Psoas muscle (tissue), 8 donors: Measurements from ENCODE around the gene SEBOX. TPM values are rescaled to one million over a fixed set of nuclear protein-coding genes. Genes with fewer than 3 reads are reported as not detected.

Experiments used
- ATAC-seq, 4 donors: fragments of 200-7000 bp; cut with Tn5 transposase; one replicate each; pipeline ENCODE4 v1.9.1; 2020; ENCODE audit warnings: moderate library complexity in 3 of 4, mild to moderate bottlenecking in 2 of 4
- DNase-seq, 2 donors: peaks; one replicate each; pipeline ENCODE4 v3.0.0-alpha.2; 2020
- H3K27ac ChIP-seq: fragments of 200-600 bp; one replicate; pipeline ENCODE4 v1.8.0; 2022
- H3K27me3 ChIP-seq, 3 donors: fragments of 200-600 bp in 1 of 3; one replicate each; pipeline versions ENCODE4 v1.6.1 to v1.8.0; 2013 to 2022; ENCODE audit warnings: low read length in 2 of 3, mild to moderate bottlenecking in 2 of 3, moderate library complexity in 1 of 3; ENCODE audit not compliant: insufficient read depth in 3 of 3
- H3K36me3 ChIP-seq, 2 donors: fragments of 200-600 bp in 1 of 2; one replicate each; pipeline versions ENCODE4 v1.6.1 to v1.8.0; 2013 to 2022; ENCODE audit warnings: low read depth in 1 of 2, mild to moderate bottlenecking in 1 of 2, moderate library complexity in 1 of 2; ENCODE audit not compliant: insufficient read depth in 1 of 2
- H3K4me1 ChIP-seq: fragments of 200-600 bp; one replicate; pipeline ENCODE4 v1.8.0; 2022
- H3K4me3 ChIP-seq: fragments of 200-600 bp; one replicate; pipeline ENCODE4 v1.8.0; 2022; ENCODE audit warnings: mild to moderate bottlenecking
- H3K9me3 ChIP-seq: fragments of 200-600 bp; one replicate; pipeline ENCODE4 v1.8.0; 2022
- CTCF ChIP-seq: fragments of 200-600 bp; IDR thresholded peaks from one replicate; pipeline ENCODE4 v1.8.0; 2022; ENCODE audit warnings: antibody characterized with exemption
- WGBS, 3 donors: extraction: QIAGEN DNeasy Blood & Tissue Kit; methylation state at CpG; one replicate each; pipeline versions ENCODE4 v1.1.6 to v1.1.7; 2013; 5-methylcytosine and 5-hydroxymethylcytosine counted together
- intact Hi-C, 2 donors: fragments of 100-400 bp; cut with DNase I; formaldehyde crosslinking; loops; one replicate each; pipeline versions ENCODE4 v1.11.0 to v1.14.2; 2022
- polyA plus RNA-seq, 3 donors: library from polyadenylated mRNA; stranded (reverse); fragments of 200-250 nt; gene quantifications; one replicate each; pipeline ENCODE4 v1.2.3, GENCODE V29; 2013
- total RNA-seq, 4 donors: library from RNA; stranded (reverse); fragmentation: NEBNext Ultra II Directional in 2 of 4; extraction: Animal tissue kit (Norgen Biotek cat#: 25700) in 2 of 4; gene quantifications; one replicate each; pipeline versions ENCODE4 v1.2.1 to v1.2.4, GENCODE V29; 2021 to 2023
- donor health status: healthy with polysubstance abuse.
- donor health status: DM: no; HTN: no; CAD: no; lungs with moderate emphysema.
- donor health status: Bipolar disorder and iron deficiency.
- donor health status: healthy.
- donor health status: DM: yes; HTN: yes; CAD: no.
- donor health status: DM: no; HTN: no; CAD: no.
- donor health status: DM: no; HTN: no; CAD: no.
- donor health status: DM: yes; HTN: yes; CAD: no.

SEBOX gene
- total and polyA plus RNA-seq, 7 donors = not detected

- DNase-seq (no peak), ATAC-seq (no peak)
- Histone ChIP-seq H3K27ac (no peak overlapping the region), H3K4me3 (no peak overlapping the region), H3K4me1 (no peaks in the 10 kb centered on the region), H3K36me3 (peaks cover 3 to 36% of the 10 kb centered on the region in 2 donors), H3K9me3 (no peaks in the 10 kb centered on the region), H3K27me3 (peaks cover 0 to 5% (median 0%) of the 10 kb centered on the region in 3 donors)
- intact Hi-C loops = no loop called here
- no peak for TF ChIP-seq CTCF
Measured at GRCh38 chr17:28386391-28386790, 21.4 kb upstream of the SEBOX start.

- intact Hi-C loops = no loop called here
- peaks cover 3 to 28% of the 10 kb centered on the region in 2 donors for H3K36me3 ChIP-seq
- no peak overlapping the region for H3K27ac ChIP-seq
- H3K4me1 ChIP-seq = no peaks in the 10 kb centered on the region
- peaks cover 0 to 5% (median 0%) of the 10 kb centered on the region in 3 donors for H3K27me3 ChIP-seq
- no peak for TF ChIP-seq CTCF
- H3K9me3 ChIP-seq = no peaks in the 10 kb centered on the region
- ATAC-seq = no peak
- 80 to 87% (median 85%) methylated on average over 8 of the region's 8 CpGs for WGBS, 3 donors
- peak in 1 of 2 donors; percentile 43 for DNase-seq
- H3K4me3 ChIP-seq = no peak overlapping the region
Measured at GRCh38 chr17:28385406-28385805, 20.4 kb upstream of the SEBOX start.

GRCh38 chr17:28385037-28385400 is 20.0 kb upstream of the SEBOX start:
- peaks cover 0 to 5% (median 0%) of the 10 kb centered on the region in 3 donors for H3K27me3 ChIP-seq
- peaks cover 3 to 26% of the 10 kb centered on the region in 2 donors for H3K36me3 ChIP-seq
- H3K4me1 ChIP-seq = no peaks in the 10 kb centered on the region
- DNase-seq (peak in 1 of 2 donors; percentile 36), ATAC-seq (no peak)
- TF ChIP-seq CTCF = no peak
- 41 to 54% (median 52%) methylated on average over 28 to 29 of the region's 29 CpGs for WGBS, 3 donors
- no peaks in the 10 kb centered on the region for H3K9me3 ChIP-seq
- intact Hi-C loops = no loop called here
- H3K4me3 ChIP-seq = peak overlapping the region; percentile 54
- no peak overlapping the region for H3K27ac ChIP-seq

GRCh38 chr17:28384281-28385036 is 19.5 kb upstream of the SEBOX start:
- ATAC-seq (peak in 3 of 4 donors; percentile 23 to 63 (median 42)), DNase-seq (peak in 1 of 2 donors; percentile 61)
- Histone ChIP-seq H3K36me3 (peaks cover 3 to 20% of the 10 kb centered on the region in 2 donors), H3K4me3 (peak overlapping the region; percentile 54), H3K27me3 (peaks cover 0 to 5% (median 0%) of the 10 kb centered on the region in 3 donors), H3K9me3 (no peaks in the 10 kb centered on the region), H3K4me1 (no peaks in the 10 kb centered on the region), H3K27ac (no peak overlapping the region)
- TF ChIP-seq CTCF = no peak
- WGBS, 3 donors = 32 to 41% (median 38%) methylated on average over 47 to 56 of the region's 56 CpGs
- intact Hi-C loops = no loop called here
